GM18507 (cell line): ENCODE measurements around the gene DSG3.

Source experiments
- DNase-seq: peaks from one replicate; pipeline ENCODE4 v3.0.0; 2011; ENCODE audit warnings: low read depth; ENCODE audit not compliant: insufficient read length; ENCODE audit errors: extremely low spot score
- FAIRE-seq: peaks from 2 replicates; lab custom pipeline; 2011; peaks lifted over from hg19 to GRCh38; lab: Jason Lieb, UNC

DSG3 gene

DNA sequence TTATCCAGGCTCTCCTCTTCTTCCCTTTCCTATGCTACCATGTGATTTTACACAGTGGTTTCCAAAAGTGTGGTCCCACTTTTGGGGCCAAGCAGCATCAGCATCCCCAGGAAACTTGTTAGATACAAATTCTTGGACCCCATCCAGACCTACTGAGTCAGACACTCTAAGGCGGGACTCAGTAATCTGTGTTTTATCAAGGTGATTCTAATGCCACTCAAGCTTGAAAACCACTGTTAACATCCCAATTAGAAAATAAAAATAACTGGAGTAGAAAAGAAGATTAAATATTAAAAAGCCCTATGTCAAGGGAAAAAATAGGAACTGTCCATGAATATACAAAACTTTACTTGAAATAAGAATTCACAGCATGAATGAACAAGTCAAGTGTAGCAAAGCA lies 61.2 kb downstream of the DSG3 start:
- no peak for FAIRE-seq
- DNase-seq = no peak

- no peak for FAIRE-seq
- DNase-seq = no peak
These were observed 62.0 kb downstream of the DSG3 start for GRCh38 chr18:31509571-31509970.

DNA sequence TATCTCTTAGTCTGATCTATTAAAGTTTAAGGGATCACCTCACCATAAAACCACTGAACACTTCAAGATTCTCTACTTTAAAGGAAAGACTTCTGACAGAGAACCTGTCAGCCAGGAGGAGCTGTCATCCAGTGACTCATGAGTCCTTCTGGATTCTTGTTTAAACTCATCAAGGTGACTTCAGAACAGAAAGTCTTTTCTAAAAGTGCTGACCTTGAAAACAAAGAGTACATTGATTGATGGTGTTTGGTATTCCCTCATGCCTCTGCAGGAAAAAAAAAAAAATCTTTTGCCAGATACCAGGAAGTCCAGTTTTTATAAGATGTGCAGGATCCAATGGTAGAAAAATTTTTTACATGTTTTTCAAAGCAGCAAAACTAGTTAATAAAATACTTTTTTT lies 62.8 kb downstream of the DSG3 start:
- FAIRE-seq = no peak
- DNase-seq = no peak

GRCh38 chr18:31511098-31511497 lies 63.6 kb downstream of the DSG3 start:
- FAIRE-seq (peak; percentile 33), DNase-seq (no peak)

GRCh38 chr18:31512203-31512764 lies 64.7 kb downstream of the DSG3 start:
- no peak for FAIRE-seq
- DNase-seq = no peak

DNA sequence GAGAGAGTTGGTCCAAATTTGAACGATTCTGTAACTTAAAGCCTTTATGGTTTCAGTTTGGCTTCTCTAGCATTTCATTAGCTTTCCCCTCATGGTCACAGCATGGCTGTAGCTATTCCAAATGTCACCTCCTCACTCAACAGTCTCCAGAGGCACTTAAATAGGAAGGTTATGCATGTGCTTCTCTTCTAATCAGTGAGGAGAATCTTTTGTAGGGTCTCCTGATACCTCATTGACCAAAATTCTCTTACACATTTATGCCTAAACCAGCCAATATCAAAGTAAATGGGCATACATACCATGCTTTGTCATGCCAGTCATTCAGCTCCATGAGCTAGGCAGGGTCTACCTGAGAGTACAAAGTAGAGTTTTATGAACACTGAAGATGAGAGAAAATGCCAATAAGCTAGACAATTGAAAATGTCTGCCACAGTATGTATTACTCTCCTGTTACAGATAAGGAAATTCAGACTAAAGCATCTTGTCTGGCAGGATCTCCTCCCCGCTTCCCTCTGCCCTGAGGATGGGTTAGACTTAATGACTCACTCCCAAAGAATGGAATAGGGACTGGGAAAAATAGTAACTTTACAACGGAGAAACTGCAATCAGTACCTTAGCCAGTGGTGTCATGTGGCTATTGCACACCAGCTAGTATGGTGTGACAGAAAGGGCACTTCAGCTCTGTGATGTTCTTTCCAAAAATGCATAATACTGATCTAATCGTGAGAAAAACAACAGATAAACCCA lies 65.8 kb downstream of the DSG3 start:
- FAIRE-seq = no peak
- DNase-seq = no peak

DNA sequence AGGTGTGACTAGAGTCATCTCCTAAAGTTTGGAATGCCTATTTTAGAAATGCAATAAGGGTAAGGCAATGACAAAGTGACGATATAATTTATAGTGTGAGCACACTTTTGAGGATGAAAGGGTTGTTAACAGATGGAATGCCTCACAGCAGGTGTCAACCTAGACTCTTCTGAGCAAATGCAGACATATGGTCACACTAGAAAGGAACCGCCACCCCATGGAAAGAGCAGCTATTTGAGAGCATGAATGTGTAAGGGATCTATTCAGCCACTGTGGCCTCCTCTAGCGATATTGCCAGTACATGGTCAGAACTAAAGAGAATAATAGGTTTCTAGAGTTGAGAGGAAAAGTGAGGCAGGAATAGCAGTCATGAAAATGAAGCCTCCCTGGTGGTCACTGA lies 68.9 kb downstream of the DSG3 start:
- FAIRE-seq = no peak
- DNase-seq = no peak

DNA sequence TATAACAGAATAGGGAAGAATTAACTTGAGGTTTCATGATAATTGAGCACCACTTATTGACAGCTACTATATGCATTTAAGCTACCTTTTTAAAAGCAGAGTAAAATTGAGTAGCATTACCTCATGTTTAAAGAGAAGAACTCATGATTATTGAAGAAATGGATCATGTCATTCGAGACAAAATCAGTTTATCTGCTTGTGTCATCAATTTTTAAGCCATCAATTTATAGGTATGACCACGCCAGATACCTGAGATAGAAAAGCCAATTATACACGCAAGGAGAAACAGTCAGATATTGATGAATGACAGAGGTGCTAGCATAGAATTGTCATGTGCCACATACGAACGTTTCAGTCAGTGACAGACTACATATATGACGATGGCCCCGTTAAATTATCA lies 78.8 kb downstream of the DSG3 start:
- DNase-seq = no peak
- FAIRE-seq = no peak
